MM.1S (cell line): ENCODE results near the gene CDKN3.

Experiments
- CTCF ChIP-seq: fragments of 300-600 bp; sonication (generic); IDR thresholded peaks from 2 replicates; pipeline ENCODE4 v1.5.1; 2016; ENCODE audit warnings: antibody characterized with exemption, low read length, mixed read lengths
- EZH2 ChIP-seq: fragments of 300-600 bp; sonication (generic); optimal IDR thresholded peaks from 2 replicates; pipeline ENCODE3; 2017; ENCODE audit warnings: low read depth, mild to moderate bottlenecking, antibody characterized with exemption, low read length, mixed read lengths

GRCh38 chr14:54399560-54399959 is 2.8 kb downstream of the CDKN3 start:
- no peak for TF ChIP-seq CTCF
- no peak for TF ChIP-seq EZH2
